Measurements from ENCODE around the gene MAP3K12.

Gene MAP3K12

GRCh38 chr12:53500142-53500775 lies 1.0 kb upstream of the MAP3K12 start:
- peak; percentile 41 for DNase-seq (ENCODE audit: low read depth, low spot score)
- in situ Hi-C loops (cut with HindIII; ENCODE audit: low sequenced_read_pairs) = no loop called here
- no peak for TF ChIP-seq CTCF (IDR thresholded peaks at IDR 0.05; ENCODE audit: low read depth, low read length)
- peak overlapping the region; percentile 73 for H3K4me3 ChIP-seq (ENCODE audit: low read depth, low read length)

- in situ Hi-C loops (cut with HindIII; ENCODE audit: low sequenced_read_pairs) = no loop called here
- DNase-seq (ENCODE audit: low read depth, low spot score) = no peak
- peak overlapping the region; percentile 73 for H3K4me3 ChIP-seq (ENCODE audit: low read depth, low read length)
- no peak for TF ChIP-seq CTCF (IDR thresholded peaks at IDR 0.05; ENCODE audit: low read depth, low read length)
These were observed 1.0 kb downstream of the MAP3K12 start for GRCh38 chr12:53498235-53498630.

- TF ChIP-seq CTCF (IDR thresholded peaks at IDR 0.05; ENCODE audit: low read depth, low read length) = no peak
- in situ Hi-C loops (cut with HindIII; ENCODE audit: low sequenced_read_pairs) = no loop called here
- DNase-seq (ENCODE audit: low read depth, low spot score) = no peak
- H3K4me3 ChIP-seq (ENCODE audit: low read depth, low read length) = no peak overlapping the region
These were observed 1.8 kb downstream of the MAP3K12 start for GRCh38 chr12:53497461-53497860.

GRCh38 chr12:53496752-53497032 lies 2.6 kb downstream of the MAP3K12 start:
- in situ Hi-C loops (cut with HindIII; ENCODE audit: low sequenced_read_pairs) = no loop called here
- TF ChIP-seq CTCF (IDR thresholded peaks at IDR 0.05; ENCODE audit: low read depth, low read length) = no peak
- no peak for DNase-seq (ENCODE audit: low read depth, low spot score)
- H3K4me3 ChIP-seq (ENCODE audit: low read depth, low read length) = no peak overlapping the region

GRCh38 chr12:53495903-53496751 lies 3.1 kb downstream of the MAP3K12 start:
- DNase-seq (ENCODE audit: low read depth, low spot score) = peak; percentile 58
- no peak for TF ChIP-seq CTCF (IDR thresholded peaks at IDR 0.05; ENCODE audit: low read depth, low read length)
- no peak overlapping the region for H3K4me3 ChIP-seq (ENCODE audit: low read depth, low read length)
- in situ Hi-C loops (cut with HindIII; ENCODE audit: low sequenced_read_pairs) = no loop called here

- no peak for TF ChIP-seq CTCF (IDR thresholded peaks at IDR 0.05; ENCODE audit: low read depth, low read length)
- peak overlapping the region; percentile 42 for H3K4me3 ChIP-seq (ENCODE audit: low read depth, low read length)
- in situ Hi-C loops (cut with HindIII; ENCODE audit: low sequenced_read_pairs) = no loop called here
- no peak for DNase-seq (ENCODE audit: low read depth, low spot score)
These were observed 5.5 kb downstream of the MAP3K12 start for GRCh38 chr12:53493610-53494391.
